ENCODE data around the gene SKAP1.

The SKAP1 gene

DNA sequence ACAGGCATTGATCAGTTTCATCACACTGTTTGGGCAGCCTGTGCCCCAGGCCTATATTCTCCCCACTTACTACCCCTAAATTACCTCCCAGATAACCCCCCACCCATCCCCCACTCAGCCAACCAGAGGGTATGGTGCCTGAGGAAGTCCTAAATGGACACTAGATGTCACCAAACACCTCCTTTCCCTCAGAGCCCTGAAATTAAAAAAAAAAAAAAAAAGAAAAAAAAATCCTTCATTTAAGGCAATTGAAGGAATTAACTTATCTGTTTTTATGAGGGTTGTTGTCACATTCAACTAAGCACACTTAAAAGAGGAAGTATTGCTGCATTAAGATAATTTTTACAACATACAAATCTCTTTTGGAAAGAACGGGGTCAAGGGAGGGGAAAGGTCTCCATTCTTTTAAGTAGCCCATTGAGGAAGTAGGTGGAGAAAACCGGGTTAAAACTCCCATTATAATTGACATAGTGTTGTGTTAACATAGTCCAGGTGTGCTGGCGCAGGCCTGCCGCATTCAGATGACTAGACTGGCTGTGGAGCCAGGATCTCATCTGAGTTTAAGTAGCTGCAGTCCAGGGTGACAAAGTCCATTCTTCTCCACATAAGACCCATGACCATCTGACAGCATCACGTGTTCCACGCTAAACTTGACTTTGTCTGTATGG lies 276.2 kb downstream of the SKAP1 start:
- peak; percentile 22 for DNase-seq (ENCODE audit: low spot score)

DNA sequence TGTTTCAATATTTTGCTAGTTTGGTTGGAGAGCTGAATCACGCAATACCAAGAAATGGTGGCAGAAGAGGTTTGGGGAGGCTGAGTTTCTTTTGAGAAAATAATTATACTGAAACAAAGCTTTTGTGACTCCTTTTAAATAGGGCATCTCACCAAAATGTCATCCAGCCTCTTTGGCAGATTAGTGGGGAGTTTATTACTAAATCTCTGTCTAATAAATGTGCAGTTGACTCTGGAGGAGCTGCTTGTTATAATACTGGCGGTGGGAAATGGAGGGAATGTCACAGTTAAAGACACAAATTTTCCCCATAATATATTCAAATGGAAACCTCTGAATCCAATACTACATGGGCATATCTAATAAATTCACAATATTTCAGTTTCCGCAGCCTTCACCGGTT lies 277.7 kb downstream of the SKAP1 start:
- no peak for DNase-seq (ENCODE audit: low spot score)
- TF ChIP-seq, protein P1, sequence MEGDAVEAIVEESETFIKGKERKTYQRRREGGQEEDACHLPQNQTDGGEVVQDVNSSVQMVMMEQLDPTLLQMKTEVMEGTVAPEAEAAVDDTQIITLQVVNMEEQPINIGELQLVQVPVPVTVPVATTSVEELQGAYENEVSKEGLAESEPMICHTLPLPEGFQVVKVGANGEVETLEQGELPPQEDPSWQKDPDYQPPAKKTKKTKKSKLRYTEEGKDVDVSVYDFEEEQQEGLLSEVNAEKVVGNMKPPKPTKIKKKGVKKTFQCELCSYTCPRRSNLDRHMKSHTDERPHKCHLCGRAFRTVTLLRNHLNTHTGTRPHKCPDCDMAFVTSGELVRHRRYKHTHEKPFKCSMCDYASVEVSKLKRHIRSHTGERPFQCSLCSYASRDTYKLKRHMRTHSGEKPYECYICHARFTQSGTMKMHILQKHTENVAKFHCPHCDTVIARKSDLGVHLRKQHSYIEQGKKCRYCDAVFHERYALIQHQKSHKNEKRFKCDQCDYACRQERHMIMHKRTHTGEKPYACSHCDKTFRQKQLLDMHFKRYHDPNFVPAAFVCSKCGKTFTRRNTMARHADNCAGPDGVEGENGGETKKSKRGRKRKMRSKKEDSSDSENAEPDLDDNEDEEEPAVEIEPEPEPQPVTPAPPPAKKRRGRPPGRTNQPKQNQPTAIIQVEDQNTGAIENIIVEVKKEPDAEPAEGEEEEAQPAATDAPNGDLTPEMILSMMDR (IDR thresholded peaks at IDR 0.05; ENCODE audit: extremely low read depth, missing control alignments) = no peak

More for the DNA sequence above, 276.2 kb downstream of the SKAP1 start:
- TF ChIP-seq, protein P1 (IDR thresholded peaks at IDR 0.05; ENCODE audit: extremely low read depth, missing control alignments) = peak; percentile 5

DNA sequence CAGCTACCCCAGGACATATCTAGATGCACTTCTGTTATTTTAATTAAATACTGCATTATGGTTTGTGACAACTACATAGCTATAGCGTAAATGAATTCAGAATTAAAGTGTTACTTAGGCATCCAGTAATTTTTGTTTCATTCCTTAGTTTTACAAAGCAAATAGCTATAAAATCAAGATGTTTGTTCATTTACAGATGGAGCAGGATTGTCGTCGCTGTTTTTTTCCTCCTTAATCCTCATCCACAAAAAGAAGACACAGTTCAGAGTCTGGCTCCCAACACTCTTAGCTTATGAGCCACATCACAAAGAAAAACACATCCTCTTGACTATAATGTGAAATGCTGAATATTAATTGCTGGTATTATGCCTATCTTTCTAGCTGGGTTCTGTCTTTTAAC lies 278.8 kb downstream of the SKAP1 start:
- no peak for DNase-seq (ENCODE audit: low spot score)
- TF ChIP-seq, protein P1 (IDR thresholded peaks at IDR 0.05; ENCODE audit: extremely low read depth, missing control alignments) = no peak

DNA sequence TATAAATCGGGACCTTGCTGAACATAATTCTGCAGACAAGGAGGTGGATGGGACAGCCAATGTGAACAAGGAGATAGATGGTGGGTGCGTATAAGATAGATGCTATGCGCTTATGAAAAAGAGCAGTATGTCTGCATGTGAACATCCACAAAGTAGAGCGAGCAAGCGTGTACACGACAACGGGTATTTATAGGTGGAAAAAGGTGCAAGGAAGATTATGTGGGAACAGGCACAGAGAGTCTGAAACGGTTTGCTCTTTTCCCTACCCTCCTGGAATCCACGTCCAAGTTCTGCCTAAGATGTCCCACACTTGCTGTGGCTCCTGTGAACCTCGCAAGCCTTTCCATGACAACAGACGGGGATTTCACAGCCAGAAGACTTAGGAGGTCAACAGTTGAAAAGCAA lies 279.4 kb downstream of the SKAP1 start:
- TF ChIP-seq, protein P1 (IDR thresholded peaks at IDR 0.05; ENCODE audit: extremely low read depth, missing control alignments) = no peak
- no peak for DNase-seq (ENCODE audit: low spot score)

DNA sequence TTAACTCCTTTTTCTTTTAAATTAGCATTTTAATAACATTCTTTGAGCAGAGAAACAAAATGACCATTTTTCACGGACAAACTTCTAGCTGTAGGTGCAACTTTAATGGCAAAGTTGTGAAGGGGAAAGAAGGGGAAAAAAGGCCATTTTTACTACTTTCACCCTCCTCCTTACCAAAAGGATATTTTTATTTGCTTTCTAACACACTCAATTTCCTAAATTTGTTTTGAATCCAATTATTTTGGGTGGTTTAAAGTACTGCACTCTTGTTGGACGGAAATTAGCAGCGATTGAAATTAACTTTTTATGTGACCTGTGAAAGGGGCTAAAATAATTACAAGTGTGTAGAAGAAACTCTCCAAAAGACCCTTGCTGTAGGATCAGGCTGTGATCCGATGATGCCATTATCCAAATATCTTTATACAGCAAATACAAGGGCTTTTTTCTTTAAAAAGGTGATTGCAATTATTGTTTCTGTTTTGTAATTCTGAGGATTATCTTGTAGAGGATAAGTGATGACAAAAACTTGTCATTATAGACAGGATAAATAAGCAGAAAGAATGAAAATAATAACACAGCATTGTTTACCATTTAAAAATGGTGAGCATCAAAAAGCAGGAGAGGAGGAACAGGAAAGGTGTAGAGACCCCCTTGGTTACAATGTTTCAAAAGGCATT lies 280.1 kb downstream of the SKAP1 start:
- no peak for DNase-seq (ENCODE audit: low spot score)
- TF ChIP-seq, protein P1 (IDR thresholded peaks at IDR 0.05; ENCODE audit: extremely low read depth, missing control alignments) = no peak

DNA sequence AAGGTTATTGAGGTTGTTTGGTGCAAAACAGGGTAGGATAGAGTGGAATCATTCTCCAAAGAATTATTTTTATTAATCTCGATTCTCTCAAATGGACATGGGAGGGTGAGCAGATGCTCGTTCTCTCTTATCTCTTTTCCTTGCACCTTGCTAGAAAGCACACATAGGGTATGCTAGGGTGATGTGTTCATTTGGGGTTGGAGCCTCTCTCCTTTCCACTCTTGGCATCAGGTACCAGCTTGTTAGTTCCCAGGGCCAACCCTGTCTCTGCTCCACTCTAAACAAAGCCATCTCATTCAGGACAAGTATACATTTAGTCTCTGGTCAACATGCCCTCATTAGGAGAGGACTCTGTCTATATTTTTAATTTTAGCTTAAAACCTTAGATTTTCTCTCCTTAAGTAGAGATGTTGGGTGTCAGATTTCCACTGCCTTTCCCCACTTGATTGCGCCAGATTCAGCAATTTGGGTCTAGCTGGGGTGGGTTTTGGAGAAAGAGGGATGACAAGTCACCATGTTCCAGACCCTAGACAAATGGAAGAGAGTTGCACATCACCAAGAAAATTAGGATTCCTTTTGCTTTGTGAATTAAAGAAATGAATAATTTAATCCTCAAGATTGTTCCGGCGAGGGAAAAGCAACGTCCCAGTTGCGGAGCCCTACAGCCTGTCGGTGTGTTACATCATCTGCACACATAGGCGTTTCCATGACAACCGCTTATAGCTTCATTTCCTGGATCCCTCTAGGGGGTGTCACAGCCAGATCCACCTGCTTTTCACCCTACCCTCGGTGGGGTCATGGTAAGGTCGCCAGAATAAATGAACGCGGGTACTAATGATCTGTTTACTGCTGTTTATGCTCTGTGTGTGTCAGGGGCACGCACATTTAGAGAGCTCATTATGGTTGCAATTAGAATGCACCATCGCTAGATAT lies 280.9 kb downstream of the SKAP1 start:
- DNase-seq (ENCODE audit: low spot score) = no peak
- TF ChIP-seq, protein P1 (IDR thresholded peaks at IDR 0.05; ENCODE audit: extremely low read depth, missing control alignments) = no peak

All from GM20000 (cell line).